ENCODE measurements around the gene NDUFA7. TPM values are rescaled to one million over a fixed set of nuclear protein-coding genes. Genes with fewer than 3 reads are reported as not detected.

The NDUFA7 gene
- total and polyA plus RNA-seq, 2 of the 13 experiments (the other 11 are each of a cell fraction or from before 2014, with no cell fraction given): 64.5 to 71.5 TPM

GRCh38 chr19:8310342-8311055, 10.7 kb downstream of the NDUFA7 start:
- Histone ChIP-seq H3K79me2 (ENCODE audit: insufficient read depth, low read length) (peaks cover 17% of the 10 kb centered on the region), H2AFZ (ENCODE audit: low read length) (no peak overlapping the region), H3K4me3 (replicated peaks in 1 of 3; ENCODE audit: insufficient read depth in 1 of 3, low read depth in 2 of 3, low read length in 3 of 3) (no peak overlapping the region), H3K36me3 (replicated peaks in 1 of 2; ENCODE audit: control insufficient read depth in 1 of 2, insufficient read depth in 2 of 2, low read length in 2 of 2) (peaks cover 11 to 26% of the 10 kb centered on the region in 2 experiments; a peak in 4 of 5 replicates), H3K9ac (ENCODE audit: insufficient read depth, low read depth, low read length) (no peak overlapping the region), H3K4me1 (ENCODE audit: insufficient read depth, low read length) (peaks cover 34% of the 10 kb centered on the region), H3K27me3 (ENCODE audit: control insufficient read depth in 1 of 2, insufficient read depth in 2 of 2, low read length in 2 of 2) (no peaks in the 10 kb centered on the region), H3K4me2 (ENCODE audit: low read depth, low read length) (no peak overlapping the region), H3K9me3 (ENCODE audit: low read length) (no peaks in the 10 kb centered on the region), H4K20me1 (ENCODE audit: insufficient read depth, low read length) (no peaks in the 10 kb centered on the region), H3K27ac (ENCODE audit: extremely low read length, insufficient read depth, low read length) (no peak overlapping the region)
- no TSS peak for BruUV-seq (replicated peaks)
- over 99% methylated on average over 17 of the region's 17 CpGs for WGBS (ENCODE audit: low lambda C conversion rate)
- POLR2A ChIA-PET: interaction anchor here (1.5 kb wide), 1 partner anchor 10 kb away, joined by 8 read pairs; the partner anchor contains the start of genes NDUFA7 and RPS28
- CTCF ChIA-PET (ENCODE audit: low intra/inter-chr PET ratio, low total read pairs): no interaction called here
- intact Hi-C loops (cut with micrococcal nuclease; ENCODE audit: unreplicated experiment): no loop called here
- TF ChIP-seq MYC (CRISPR knock-in tag; IDR thresholded peaks at IDR 0.05; ENCODE audit: borderline replicate concordance): no peak
- TF ChIP-seq ZNF121 (CRISPR knock-in tag; IDR thresholded peaks at IDR 0.05): no peak
- no peak for TF ChIP-seq NR2F2 (IDR thresholded peaks at IDR 0.05; ENCODE audit: borderline replicate concordance, low read depth)
- no peak for TF ChIP-seq ZNF207 (IDR thresholded peaks at IDR 0.05; ENCODE audit: borderline replicate concordance)
- TF ChIP-seq GABPB1 (CRISPR knock-in tag; IDR thresholded peaks at IDR 0.05): no peak
- no peak for TF ChIP-seq JDP2 (CRISPR knock-in tag; IDR thresholded peaks at IDR 0.05; ENCODE audit: borderline replicate concordance)
- TF ChIP-seq ZNF367 (CRISPR knock-in tag; IDR thresholded peaks at IDR 0.05; ENCODE audit: borderline replicate concordance): no peak
- TF ChIP-seq XBP1 (CRISPR knock-in tag; IDR thresholded peaks at IDR 0.05): no peak
- no peak for TF ChIP-seq IKZF1 (IDR thresholded peaks at IDR 0.05)
- no peak for TF ChIP-seq ZNF383 (CRISPR knock-in tag; IDR thresholded peaks at IDR 0.05; ENCODE audit: borderline replicate concordance)
- no peak for TF ChIP-seq ZNF264 (CRISPR knock-in tag; IDR thresholded peaks at IDR 0.05)
- TF ChIP-seq MBD4 (IDR thresholded peaks at IDR 0.05; ENCODE audit: borderline replicate concordance, low read length): no peak
- no peak for TF ChIP-seq EED (CRISPR knock-in tag; IDR thresholded peaks at IDR 0.05)
- no peak for TF ChIP-seq ZNF589 (CRISPR knock-in tag; conservative IDR thresholded peaks at IDR 0.05)
- TF ChIP-seq GMEB1 (CRISPR knock-in tag; IDR thresholded peaks at IDR 0.05; ENCODE audit: borderline replicate concordance): no peak
- TF ChIP-seq ZNF24 (IDR thresholded peaks at IDR 0.05): no peak
- TF ChIP-seq, protein P1, sequence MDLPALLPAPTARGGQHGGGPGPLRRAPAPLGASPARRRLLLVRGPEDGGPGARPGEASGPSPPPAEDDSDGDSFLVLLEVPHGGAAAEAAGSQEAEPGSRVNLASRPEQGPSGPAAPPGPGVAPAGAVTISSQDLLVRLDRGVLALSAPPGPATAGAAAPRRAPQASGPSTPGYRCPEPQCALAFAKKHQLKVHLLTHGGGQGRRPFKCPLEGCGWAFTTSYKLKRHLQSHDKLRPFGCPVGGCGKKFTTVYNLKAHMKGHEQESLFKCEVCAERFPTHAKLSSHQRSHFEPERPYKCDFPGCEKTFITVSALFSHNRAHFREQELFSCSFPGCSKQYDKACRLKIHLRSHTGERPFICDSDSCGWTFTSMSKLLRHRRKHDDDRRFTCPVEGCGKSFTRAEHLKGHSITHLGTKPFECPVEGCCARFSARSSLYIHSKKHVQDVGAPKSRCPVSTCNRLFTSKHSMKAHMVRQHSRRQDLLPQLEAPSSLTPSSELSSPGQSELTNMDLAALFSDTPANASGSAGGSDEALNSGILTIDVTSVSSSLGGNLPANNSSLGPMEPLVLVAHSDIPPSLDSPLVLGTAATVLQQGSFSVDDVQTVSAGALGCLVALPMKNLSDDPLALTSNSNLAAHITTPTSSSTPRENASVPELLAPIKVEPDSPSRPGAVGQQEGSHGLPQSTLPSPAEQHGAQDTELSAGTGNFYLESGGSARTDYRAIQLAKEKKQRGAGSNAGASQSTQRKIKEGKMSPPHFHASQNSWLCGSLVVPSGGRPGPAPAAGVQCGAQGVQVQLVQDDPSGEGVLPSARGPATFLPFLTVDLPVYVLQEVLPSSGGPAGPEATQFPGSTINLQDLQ (CRISPR knock-in tag; IDR thresholded peaks at IDR 0.05): no peak
- no peak for TF ChIP-seq KAT8 (CRISPR knock-in tag; IDR thresholded peaks at IDR 0.05)
- TF ChIP-seq ZNF451 (CRISPR knock-in tag; IDR thresholded peaks at IDR 0.05): no peak
- TF ChIP-seq ATF6 (CRISPR knock-in tag; conservative IDR thresholded peaks at IDR 0.05): no peak
- ATAC-seq: no peak
- DNase-seq (ENCODE audit: low spot score): no peak
- FAIRE-seq: no peak
- in situ Hi-C loops (cut with HindIII; ENCODE audit: extremely low pct_ligation_motif_present, low pct_unique_long_range_greater_than_20kb): no loop called here

Data from HepG2 (cell line).